Esophagus muscularis mucosa (tissue), 4 donors: ENCODE results near the gene VPS39. TPM values are rescaled to one million over a fixed set of nuclear protein-coding genes. Genes with fewer than 3 reads are reported as not detected.
A peak's percentile ranks its signal among the peaks of the same experiment; 100 is the strongest.

Source experiments
- DNase-seq: peaks from one replicate; pipeline ENCODE4 v3.0.0-alpha.2; 2017; ENCODE audit errors: extremely low spot score
- H3K27ac ChIP-seq, 4 donors: fragments of 200-600 bp; sonication (generic); replicated peaks in 1 of 4; 1 replicate in 3 of 4; 2 replicates in 1 of 4; pipeline ENCODE4 v1.5.1; 2016 to 2019; ENCODE audit warnings: mild to moderate bottlenecking in 1 of 4
- H3K27me3 ChIP-seq, 4 donors: fragments of 200-600 bp; sonication (generic); one replicate each; pipeline versions ENCODE4 v1.5.1 to v1.6.0; 2016 to 2019
- H3K36me3 ChIP-seq, 4 donors: fragments of 200-600 bp; sonication (generic); one replicate each; pipeline ENCODE4 v1.5.1; 2016 to 2019
- H3K4me1 ChIP-seq, 4 donors: fragments of 200-600 bp; sonication (generic); one replicate each; pipeline ENCODE4 v1.5.1; 2016 to 2019
- H3K4me3 ChIP-seq, 4 donors: fragments of 200-600 bp; sonication (generic); 1 replicate in 2 of 4; 2 replicates in 2 of 4; pipeline ENCODE4 v1.5.1; 2016 to 2019; ENCODE audit warnings: mild to moderate bottlenecking in 4 of 4, moderate library complexity in 1 of 4
- H3K9me3 ChIP-seq, 4 donors: fragments of 200-600 bp; sonication (generic); 1 replicate in 3 of 4; 2 replicates in 1 of 4; pipeline ENCODE4 v1.5.1; 2016 to 2019
- CTCF ChIP-seq, 3 experiments: fragments of 200-600 bp in 2 of 3; fragments of 450-650 bp in 1 of 3; sonication (generic) in 2 of 3; IDR thresholded peaks; one replicate each; pipeline ENCODE4 v1.5.1; 2017 to 2019; ENCODE audit warnings: antibody characterized with exemption in 3 of 3, mild to moderate bottlenecking in 2 of 3, moderate library complexity in 1 of 3
- EP300 ChIP-seq: sonication (generic); formaldehyde crosslinking; IDR thresholded peaks from one replicate; pipeline ENCODE4 v1.6.1; 2017; ENCODE audit warnings: antibody characterized with exemption
- POLR2A ChIP-seq: fragments of 450-650 bp; IDR thresholded peaks from one replicate; pipeline ENCODE4 v1.6.1; 2017; ENCODE audit warnings: antibody characterized with exemption, moderate library complexity, mild to moderate bottlenecking, low read depth
- POLR2AphosphoS5 ChIP-seq, 2 donors: sonication (generic); formaldehyde crosslinking; IDR thresholded peaks; one replicate each; pipeline ENCODE4 v1.6.1; 2017; ENCODE audit warnings: antibody characterized with exemption in 2 of 2
- WGBS: methylation state at CpG from one replicate; pipeline ENCODE4 v1.1.5; 2018; 5-methylcytosine and 5-hydroxymethylcytosine counted together
- intact Hi-C: fragments of 100-400 bp; cut with DNase I; formaldehyde crosslinking; loops from one replicate; pipeline ENCODE4 v1.15.1; 2023
- total RNA-seq, 4 donors: library from RNA; depleted of rRNA; stranded (reverse); fragments of >200 nt; gene quantifications; one replicate each; pipeline versions ENCODE4 v1.1.0 to v1.2.1, GENCODE V29; 2016

VPS39 gene
- total RNA-seq, 4 donors from 2014 or later, result 50.8 to 83.5 (median 56.2) TPM

GRCh38 chr15:42139596-42139995 is 68.5 kb downstream of the VPS39 start:
- no peak for DNase-seq
- Histone ChIP-seq H3K4me3 (no peak overlapping the region), H3K9me3 (no peaks in the 10 kb centered on the region), H3K4me1 (no peaks in the 10 kb centered on the region), H3K36me3 (no peaks in the 10 kb centered on the region), H3K27ac (no peak overlapping the region), H3K27me3 (no peaks in the 10 kb centered on the region)
- 81% methylated on average over 6 of the region's 6 CpGs for WGBS
- intact Hi-C loops, result no loop called here
- TF ChIP-seq EP300, result no peak
- TF ChIP-seq POLR2AphosphoS5 (IDR thresholded peaks at IDR 0.05), result no peak

- 38% methylated on average over 2 of the region's 3 CpGs for WGBS
- TF ChIP-seq CTCF (IDR thresholded peaks at IDR 0.05), result no peak
- intact Hi-C loops, result no loop called here
These were observed 69.1 kb downstream of the VPS39 start for GRCh38 chr15:42138968-42139386.

GRCh38 chr15:42138411-42138810 is 69.7 kb downstream of the VPS39 start:
- intact Hi-C loops, result no loop called here
- no peak for DNase-seq
- 88% methylated on average over 4 of the region's 4 CpGs for WGBS

More at GRCh38 chr15:42138968-42139386, 69.1 kb downstream of the VPS39 start:
- Histone ChIP-seq H3K4me3 (no peak overlapping the region), H3K4me1 (no peaks in the 10 kb centered on the region), H3K27me3 (no peaks in the 10 kb centered on the region), H3K9me3 (no peaks in the 10 kb centered on the region), H3K36me3 (no peaks in the 10 kb centered on the region), H3K27ac (no peak overlapping the region)
- DNase-seq, result no peak

GRCh38 chr15:42137461-42138261 is 70.4 kb downstream of the VPS39 start:
- no peak for DNase-seq
- H3K27ac ChIP-seq, result no peak overlapping the region
- 52% methylated on average over 11 of the region's 11 CpGs for WGBS

More at GRCh38 chr15:42138411-42138810, 69.7 kb downstream of the VPS39 start:
- no peaks in the 10 kb centered on the region for H3K4me1 ChIP-seq
- TF ChIP-seq EP300, result no peak
- no peak for TF ChIP-seq CTCF (IDR thresholded peaks at IDR 0.05)
- no peak for TF ChIP-seq POLR2AphosphoS5 (IDR thresholded peaks at IDR 0.05)
- TF ChIP-seq POLR2A, result no peak
- no peak overlapping the region for H3K4me3 ChIP-seq
- no peaks in the 10 kb centered on the region for H3K9me3 ChIP-seq
- H3K36me3 ChIP-seq, result no peaks in the 10 kb centered on the region
- no peak overlapping the region for H3K27ac ChIP-seq
- no peaks in the 10 kb centered on the region for H3K27me3 ChIP-seq

More at GRCh38 chr15:42137461-42138261, 70.4 kb downstream of the VPS39 start:
- no peaks in the 10 kb centered on the region for H3K4me1 ChIP-seq
- intact Hi-C loops, result loop anchor here (2.0 kb wide), 1 partner anchor 149 kb away; no protein-coding TSS in a partner anchor
- H3K27me3 ChIP-seq, result no peaks in the 10 kb centered on the region
- TF ChIP-seq POLR2AphosphoS5 (IDR thresholded peaks at IDR 0.05), result no peak
- peak; percentile 28 to 55 (median 48) for TF ChIP-seq CTCF (IDR thresholded peaks at IDR 0.05)
- TF ChIP-seq EP300, result no peak
- no peak for TF ChIP-seq POLR2A
- no peak overlapping the region for H3K4me3 ChIP-seq
- no peaks in the 10 kb centered on the region for H3K36me3 ChIP-seq
- no peaks in the 10 kb centered on the region for H3K9me3 ChIP-seq
